ENCODE results near the gene FCHO2.

DNA sequence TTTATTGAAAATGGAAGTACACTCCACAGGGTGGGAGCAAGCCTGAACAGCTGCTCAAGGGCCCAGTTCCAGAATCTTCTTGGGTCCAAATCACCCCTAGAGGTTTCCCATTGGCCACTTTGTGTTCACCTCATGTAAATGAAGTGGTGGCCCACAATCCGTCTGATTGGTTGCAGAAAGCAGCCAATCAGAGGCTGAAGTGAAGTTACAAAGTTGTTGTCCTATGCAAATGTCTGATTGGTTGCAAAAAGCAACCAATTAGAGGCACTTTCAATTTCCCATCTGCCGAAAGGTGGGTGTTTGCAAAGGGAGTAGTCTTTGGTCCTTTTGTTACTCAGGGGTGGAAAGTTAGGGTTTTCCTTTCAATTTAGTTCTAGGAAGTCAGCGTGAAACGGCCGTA is 173.3 kb downstream of the FCHO2 start:
- TF ChIP-seq, protein P1, sequence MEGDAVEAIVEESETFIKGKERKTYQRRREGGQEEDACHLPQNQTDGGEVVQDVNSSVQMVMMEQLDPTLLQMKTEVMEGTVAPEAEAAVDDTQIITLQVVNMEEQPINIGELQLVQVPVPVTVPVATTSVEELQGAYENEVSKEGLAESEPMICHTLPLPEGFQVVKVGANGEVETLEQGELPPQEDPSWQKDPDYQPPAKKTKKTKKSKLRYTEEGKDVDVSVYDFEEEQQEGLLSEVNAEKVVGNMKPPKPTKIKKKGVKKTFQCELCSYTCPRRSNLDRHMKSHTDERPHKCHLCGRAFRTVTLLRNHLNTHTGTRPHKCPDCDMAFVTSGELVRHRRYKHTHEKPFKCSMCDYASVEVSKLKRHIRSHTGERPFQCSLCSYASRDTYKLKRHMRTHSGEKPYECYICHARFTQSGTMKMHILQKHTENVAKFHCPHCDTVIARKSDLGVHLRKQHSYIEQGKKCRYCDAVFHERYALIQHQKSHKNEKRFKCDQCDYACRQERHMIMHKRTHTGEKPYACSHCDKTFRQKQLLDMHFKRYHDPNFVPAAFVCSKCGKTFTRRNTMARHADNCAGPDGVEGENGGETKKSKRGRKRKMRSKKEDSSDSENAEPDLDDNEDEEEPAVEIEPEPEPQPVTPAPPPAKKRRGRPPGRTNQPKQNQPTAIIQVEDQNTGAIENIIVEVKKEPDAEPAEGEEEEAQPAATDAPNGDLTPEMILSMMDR (IDR thresholded peaks at IDR 0.05; ENCODE audit: low read depth, low read length) = no peak
- TF ChIP-seq EZH2phosphoT487 (IDR thresholded peaks at IDR 0.05; ENCODE audit: low read depth) = no peak
